ENCODE results near the gene SLC2A13.

DNA sequence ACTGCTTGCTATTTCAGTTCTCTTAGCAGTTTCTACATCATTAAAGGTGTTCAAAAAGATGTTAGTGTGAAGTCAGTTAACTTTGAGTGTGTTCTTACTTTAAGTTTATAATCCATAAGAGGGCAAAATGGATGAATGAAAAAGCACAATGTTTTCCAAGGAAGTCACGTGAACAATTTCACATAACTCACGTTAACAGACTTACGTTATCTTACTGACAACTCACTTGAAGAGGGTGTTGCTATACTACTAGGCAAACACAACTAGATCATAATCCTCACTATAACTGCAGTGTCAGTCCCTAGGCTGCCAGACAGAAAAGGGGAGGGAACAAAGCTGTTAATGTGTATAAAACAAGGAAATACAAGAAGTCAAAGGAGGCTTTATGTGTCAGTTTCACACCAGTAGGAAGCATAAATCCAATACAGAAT, 6.4 kb downstream of the SLC2A13 start:
- TF ChIP-seq CTCF (IDR thresholded peaks at IDR 0.05) (no peak), POLR2A (IDR thresholded peaks at IDR 0.05) (no peak)

All from testis (tissue), 2 donors.